WTC11 (cell line): ENCODE data around the gene NINJ2. TPM values are rescaled to one million over a fixed set of nuclear protein-coding genes. Genes with fewer than 3 reads are reported as not detected.

Source experiments
- ATAC-seq: fragments of 200-7000 bp; cut with Tn5 transposase; 2 replicates; pipeline ENCODE4 v1.10.0; 2021; ENCODE audit warnings: mild to moderate bottlenecking, moderate library complexity
- CTCF ChIA-PET: fragments of 300-600 bp; sonication (Branson Sonifier 250); formaldehyde crosslinking; loops from one replicate; lab custom pipeline; 2021; ENCODE audit warnings: antibody characterized with exemption; lab: Charles Lee
- POLR2A ChIA-PET: fragments of 350-600 bp; sonication (Branson Sonifier 250); formaldehyde crosslinking; loops from one replicate; lab custom pipeline; 2021; ENCODE audit warnings: antibody characterized with exemption; lab: Charles Lee
- DNase-seq: peaks from one replicate; pipeline ENCODE4 v3.0.0; 2021; ENCODE audit warnings: low spot score
- H3K27ac Mint-ChIP-seq: 2 replicates; pipeline ENCODE4 v1.8.0; 2021; ENCODE audit warnings: mixed read lengths
- H3K27me3 Mint-ChIP-seq: 2 replicates; pipeline ENCODE4 v1.8.0; 2021; ENCODE audit warnings: low read depth, mild to moderate bottlenecking, moderate library complexity, mixed read lengths
- H3K36me3 Mint-ChIP-seq: 2 replicates; pipeline ENCODE4 v1.8.0; 2021; ENCODE audit warnings: mixed read lengths
- H3K4me1 Mint-ChIP-seq: 2 replicates; pipeline ENCODE4 v1.8.0; 2022; ENCODE audit warnings: mixed read lengths
- H3K4me3 Mint-ChIP-seq: 2 replicates; pipeline ENCODE4 v1.8.0; 2021; ENCODE audit warnings: mild to moderate bottlenecking, moderate library complexity, mixed read lengths
- H3K9me3 Mint-ChIP-seq: 2 replicates; pipeline ENCODE4 v1.8.0; 2021; ENCODE audit warnings: mixed read lengths
- ATF1 ChIP-seq: sonication (generic); formaldehyde crosslinking; IDR thresholded peaks from 2 replicates; pipeline ENCODE4 v1.8.1; 2023; ENCODE audit warnings: mild to moderate bottlenecking, moderate library complexity, missing genetic modification reagents
- CREM ChIP-seq: sonication (generic); formaldehyde crosslinking; IDR thresholded peaks from 2 replicates; pipeline ENCODE4 v1.8.1; 2022; ENCODE audit warnings: mild to moderate bottlenecking, missing genetic modification reagents, moderate library complexity
- E2F1 ChIP-seq: sonication (generic); formaldehyde crosslinking; IDR thresholded peaks from 2 replicates; pipeline ENCODE4 v1.8.0; 2022; ENCODE audit warnings: mild to moderate bottlenecking, missing genetic modification reagents
- GRHL2 ChIP-seq: fragments of 250-450 bp; sonication (Bioruptor Pico); IDR thresholded peaks from 2 replicates; pipeline ENCODE4 v1.8.0; 2022; ENCODE audit warnings: mild to moderate bottlenecking, moderate library complexity; ENCODE audit not compliant: insufficient replicate concordance, severe bottlenecking
- GTF2I ChIP-seq: fragments of 250-450 bp; sonication (Bioruptor Pico); conservative IDR thresholded peaks from 2 replicates; pipeline ENCODE4 v1.4.0; 2021; ENCODE audit warnings: mild to moderate bottlenecking
- IRF1 ChIP-seq: sonication (generic); formaldehyde crosslinking; IDR thresholded peaks from 2 replicates; pipeline ENCODE4 v1.8.0; 2023; ENCODE audit warnings: missing genetic modification reagents
- MXD4 ChIP-seq: fragments of 250-450 bp; sonication (Bioruptor Pico); IDR thresholded peaks from 2 replicates; pipeline ENCODE4 v1.8.0; 2021; ENCODE audit warnings: mild to moderate bottlenecking, moderate library complexity, borderline replicate concordance
- SMAD3 ChIP-seq: sonication (generic); formaldehyde crosslinking; IDR thresholded peaks from 2 replicates; pipeline ENCODE4 v1.8.0; 2022; ENCODE audit warnings: missing genetic modification reagents, mild to moderate bottlenecking, borderline replicate concordance
- SOX15 ChIP-seq: fragments of 250-450 bp; sonication (Bioruptor Pico); IDR thresholded peaks from 2 replicates; pipeline ENCODE4 v1.9.0; 2021; ENCODE audit warnings: mild to moderate bottlenecking
- SP1 ChIP-seq: sonication (generic); formaldehyde crosslinking; conservative IDR thresholded peaks from 2 replicates; pipeline ENCODE4 v1.8.1; 2022; ENCODE audit warnings: missing genetic modification reagents
- USF1 ChIP-seq: sonication (generic); formaldehyde crosslinking; IDR thresholded peaks from 2 replicates; pipeline ENCODE4 v1.8.0; 2022; ENCODE audit warnings: mild to moderate bottlenecking, missing genetic modification reagents
- USF2 ChIP-seq: sonication (generic); formaldehyde crosslinking; IDR thresholded peaks from 2 replicates; pipeline ENCODE4 v1.8.1; 2023; ENCODE audit warnings: mild to moderate bottlenecking, missing genetic modification reagents, moderate library complexity
- ZBTB43 ChIP-seq: sonication (generic); formaldehyde crosslinking; IDR thresholded peaks from 2 replicates; pipeline ENCODE4 v1.8.1; 2023; ENCODE audit warnings: mild to moderate bottlenecking, missing genetic modification reagents
- ZMAT4 ChIP-seq: fragments of 250-450 bp; sonication (Bioruptor Pico); IDR thresholded peaks from 2 replicates; pipeline ENCODE4 v1.9.0; 2021; ENCODE audit warnings: mild to moderate bottlenecking
- ZNF121 ChIP-seq: sonication (generic); formaldehyde crosslinking; IDR thresholded peaks from 2 replicates; pipeline ENCODE4 v1.8.0; 2023; ENCODE audit warnings: missing genetic modification reagents
- ZNF138 ChIP-seq: sonication (generic); formaldehyde crosslinking; conservative IDR thresholded peaks from 2 replicates; pipeline ENCODE4 v1.8.1; 2022; ENCODE audit warnings: mild to moderate bottlenecking, moderate library complexity, missing genetic modification reagents
- ZNF263 ChIP-seq: sonication (generic); formaldehyde crosslinking; IDR thresholded peaks from 2 replicates; pipeline ENCODE4 v1.8.1; 2022; ENCODE audit warnings: low read depth, mild to moderate bottlenecking, moderate library complexity, missing genetic modification reagents
- ZNF281 ChIP-seq: sonication (generic); formaldehyde crosslinking; IDR thresholded peaks from 2 replicates; pipeline ENCODE4 v1.8.0; 2023; ENCODE audit warnings: mild to moderate bottlenecking, missing genetic modification reagents
- ZNF423 ChIP-seq: fragments of 250-450 bp; sonication (Bioruptor Pico); IDR thresholded peaks from 2 replicates; pipeline ENCODE4 v2.1.2; 2022; ENCODE audit warnings: mild to moderate bottlenecking, moderate library complexity
- ZNF671 ChIP-seq: fragments of 250-450 bp; sonication (Bioruptor Pico); IDR thresholded peaks from 2 replicates; pipeline ENCODE4 v1.8.0; 2021; ENCODE audit warnings: mild to moderate bottlenecking
- total RNA-seq: library from RNA; stranded (reverse); gene quantifications from 3 replicates; pipeline ENCODE4 v1.2.3, GENCODE V29; 2021

NINJ2 gene
- total RNA-seq, 1 experiment from 2014 or later: 0.42 TPM

GRCh38 chr12:563250-563781, 99.9 kb downstream of the NINJ2 start:
- Mint-ChIP-seq H3K27me3 (peaks cover under 1% of the 10 kb centered on the region; the same call in 1 of the 2 replicates), H3K27ac (no peak overlapping the region), H3K36me3 (no peaks in the 10 kb centered on the region), H3K9me3 (no peaks in the 10 kb centered on the region), H3K4me1 (no peaks in the 10 kb centered on the region), H3K4me3 (no peak overlapping the region)
- TF ChIP-seq GTF2I (CRISPR knock-in tag): no peak
- TF ChIP-seq GRHL2 (CRISPR knock-in tag): no peak
- no peak for TF ChIP-seq ZNF121
- no peak for TF ChIP-seq ZNF138 (CRISPR knock-in tag)
- TF ChIP-seq ZNF423 (CRISPR knock-in tag): no peak
- no peak for TF ChIP-seq SP1 (CRISPR knock-in tag)
- no peak for TF ChIP-seq ZMAT4 (CRISPR knock-in tag)
- TF ChIP-seq ZNF281: no peak
- CTCF ChIA-PET: no interaction called here
- POLR2A ChIA-PET: interaction anchor here (0.5 kb wide), 1 partner anchor 33 kb away, joined by 3 read pairs; no protein-coding TSS in a partner anchor
- ATAC-seq: no peak; the same call in 1 of the 2 replicates
- DNase-seq: no peak

- H3K27me3 Mint-ChIP-seq: no peaks in the 10 kb centered on the region
- POLR2A ChIA-PET: interaction anchor here (0.5 kb wide), 1 partner anchor 34 kb away, joined by 3 read pairs; no protein-coding TSS in a partner anchor
- DNase-seq (no peak), ATAC-seq (no peak)
- no peaks in the 10 kb centered on the region for H3K36me3 Mint-ChIP-seq
- no peak overlapping the region for H3K27ac Mint-ChIP-seq
- no peak overlapping the region for H3K4me3 Mint-ChIP-seq
- TF ChIP-seq USF2 (no peak), ZBTB43 (no peak), SOX15 (CRISPR knock-in tag) (no peak), ATF1 (CRISPR knock-in tag) (no peak), USF1 (CRISPR knock-in tag) (no peak), SMAD3 (no peak), GTF2I (CRISPR knock-in tag) (no peak), ZNF263 (CRISPR knock-in tag) (no peak), IRF1 (CRISPR knock-in tag) (no peak), E2F1 (CRISPR knock-in tag) (no peak), CREM (CRISPR knock-in tag) (no peak), MXD4 (CRISPR knock-in tag) (no peak), ZNF671 (CRISPR knock-in tag) (no peak)
- TF ChIP-seq, all 79 proteins: peak for 0
- no peaks in the 10 kb centered on the region for H3K4me1 Mint-ChIP-seq
- CTCF ChIA-PET: interaction anchor here (0.6 kb wide), 1 partner anchor 131 kb away, joined by 3 read pairs; no protein-coding TSS in a partner anchor
- no peaks in the 10 kb centered on the region for H3K9me3 Mint-ChIP-seq
Observed at GRCh38 chr12:562634-563033, 100.6 kb downstream of the NINJ2 start.
